NT2/D1 (cell line): Measurements from ENCODE around the gene TMEM40.

ENCODE experiments used
- SUZ12 ChIP-seq: IDR thresholded peaks from 2 replicates; pipeline ENCODE4 v1.6.1; 2011; ENCODE audit not compliant: insufficient read length, insufficient read depth; ENCODE audit errors: extremely low read depth
- YY1 ChIP-seq: IDR thresholded peaks from 2 replicates; pipeline ENCODE4 v1.6.1; 2011; ENCODE audit not compliant: insufficient read length, insufficient read depth
- ZNF274 ChIP-seq: IDR thresholded peaks from 2 replicates; pipeline ENCODE4 v1.6.1; 2011; ENCODE audit warnings: mild to moderate bottlenecking, low read depth, low read length

DNA sequence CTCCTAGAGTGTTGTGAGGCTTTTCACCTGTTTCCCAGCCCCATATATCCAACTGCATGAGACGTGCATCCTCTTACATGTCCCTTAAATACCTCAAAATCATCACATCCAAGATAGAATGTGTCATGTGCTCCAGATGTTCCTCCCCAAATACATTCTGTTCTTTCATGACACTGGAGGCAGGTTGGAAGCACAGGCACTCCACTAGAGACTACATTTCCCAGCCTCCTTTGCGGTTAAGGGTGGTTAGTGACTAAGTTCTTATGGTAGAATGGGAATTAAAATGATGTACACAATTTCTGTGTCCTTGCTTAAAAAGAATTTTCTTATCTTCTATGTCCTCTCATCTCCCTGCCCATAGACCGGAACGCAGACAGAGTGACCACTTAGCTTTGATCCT lies 34.3 kb downstream of the TMEM40 start:
- no peak for TF ChIP-seq SUZ12
- no peak for TF ChIP-seq YY1
- no peak for TF ChIP-seq ZNF274
